Activated naive CD8-positive, alpha-beta T cell treated with anti-CD3 and anti-CD28 coated beads, Interleukin-2, amount 10 ng/mL, durations not matched to agents 7 days and 5 days (primary cell): ENCODE data around the gene RNF208. TPM values are rescaled to one million over a fixed set of nuclear protein-coding genes. Genes with fewer than 3 reads are reported as not detected.
A peak's percentile ranks its signal among the peaks of the same experiment; 100 is the strongest.

Source experiments
- ATAC-seq: fragments of 150-1000 bp; cut with Tn5 transposase; one replicate; pipeline ENCODE4 v1.10.0; 2021; ENCODE audit warnings: low read depth, moderate library complexity
- POLR2A ChIA-PET: fragments of 350-600 bp; sonication (Branson Sonifier 250); formaldehyde crosslinking; loops from one replicate; lab custom pipeline; 2021; ENCODE audit warnings: antibody characterized with exemption; lab: Charles Lee
- DNase-seq: peaks from one replicate; pipeline ENCODE4 v3.0.0; 2021
- H3K27ac Mint-ChIP-seq: one replicate; pipeline ENCODE4 v1.8.0; 2022; ENCODE audit warnings: mild to moderate bottlenecking, mixed read lengths
- H3K27me3 Mint-ChIP-seq: one replicate; pipeline ENCODE4 v1.8.0; 2022; ENCODE audit warnings: mild to moderate bottlenecking, moderate library complexity, mixed read lengths
- H3K36me3 Mint-ChIP-seq: one replicate; pipeline ENCODE4 v1.8.0; 2021; ENCODE audit warnings: mild to moderate bottlenecking, mixed read lengths
- H3K4me1 Mint-ChIP-seq: one replicate; pipeline ENCODE4 v1.8.0; 2021; ENCODE audit warnings: mixed read lengths
- H3K4me3 Mint-ChIP-seq: one replicate; pipeline ENCODE4 v1.8.0; 2022; ENCODE audit warnings: mild to moderate bottlenecking, moderate library complexity, mixed read lengths
- H3K9me3 Mint-ChIP-seq: one replicate; pipeline ENCODE4 v1.8.0; 2021; ENCODE audit warnings: mixed read lengths
- total RNA-seq, 2 experiments: library from RNA; stranded (reverse); gene quantifications; one replicate each; pipeline ENCODE4 v1.2.3, GENCODE V29; 2021

Gene RNF208
- total RNA-seq, 2 experiments from 2014 or later, result 5.0 to 7.2 TPM

DNA sequence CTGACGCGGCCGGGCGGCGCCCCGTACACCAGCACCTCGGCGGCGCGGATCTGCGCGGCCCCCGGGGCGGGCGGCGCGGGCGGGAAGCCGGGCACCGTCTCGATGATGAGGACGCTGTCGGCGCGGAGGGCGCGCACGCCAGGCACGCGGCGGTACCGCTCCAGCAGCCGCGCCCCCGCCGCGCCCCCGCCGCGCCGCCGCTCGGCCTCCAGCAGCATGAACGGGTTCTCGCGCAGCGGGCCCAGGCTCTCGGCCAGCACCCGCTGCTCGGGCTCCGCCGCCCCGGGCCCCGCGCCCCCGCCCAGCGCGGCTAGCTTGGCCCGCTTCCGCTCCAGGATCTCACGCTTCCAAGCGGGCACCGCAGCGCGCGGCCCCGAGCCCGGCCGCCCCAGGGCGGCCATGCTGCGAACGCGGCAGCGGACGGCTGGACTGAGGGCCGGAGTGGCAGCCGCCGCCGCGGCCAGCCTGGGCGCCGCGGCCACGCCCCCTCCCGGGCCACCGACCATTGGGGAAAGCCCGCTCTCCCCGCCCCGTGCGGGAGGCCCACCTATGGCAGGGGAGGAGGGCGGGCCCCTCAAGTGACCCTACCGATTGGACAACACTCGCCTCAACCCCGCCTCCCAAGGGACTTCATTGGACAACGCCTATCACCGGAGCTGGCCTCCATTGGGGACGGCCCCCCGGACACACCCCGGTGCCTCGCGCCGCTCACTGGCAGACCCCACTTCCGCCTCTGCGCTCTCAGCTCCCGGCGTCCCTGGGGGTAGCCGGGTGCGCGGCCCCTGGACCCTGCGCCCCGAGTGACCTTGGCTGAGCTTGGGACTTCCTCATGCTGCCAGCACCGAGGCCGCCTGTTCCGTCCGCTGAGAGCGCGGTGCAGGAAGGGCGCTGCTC lies 21.5 kb downstream of the RNF208 start, which contains the start of gene TPRN:
Gene TPRN, minus strand, starts transcription at position 431 of the 894 bp plus-strand sequence. Its CDS starts 30 bp downstream, at position 401.
- H3K9me3 Mint-ChIP-seq, result no peaks in the 10 kb centered on the region
- peak; percentile 95 for DNase-seq
- H3K4me1 Mint-ChIP-seq, result peaks cover 20% of the 10 kb centered on the region
- ATAC-seq, result peak; percentile 95
- H3K36me3 Mint-ChIP-seq, result no peaks in the 10 kb centered on the region
- peak within 1 kb of the TSS; percentile 84 for H3K4me3 Mint-ChIP-seq
- no peaks in the 10 kb centered on the region for H3K27me3 Mint-ChIP-seq
- peak within 1 kb of the TSS; percentile 86 for H3K27ac Mint-ChIP-seq
- POLR2A ChIA-PET, result interaction anchor here (0.6 to 3.5 kb wide), 21 partner anchors 8 to 473 kb away, joined by 3 to 42 read pairs (median 5); partner anchors contain the start of genes ANAPC2, CYSRT1, DPP7 and MAN1B1

DNA sequence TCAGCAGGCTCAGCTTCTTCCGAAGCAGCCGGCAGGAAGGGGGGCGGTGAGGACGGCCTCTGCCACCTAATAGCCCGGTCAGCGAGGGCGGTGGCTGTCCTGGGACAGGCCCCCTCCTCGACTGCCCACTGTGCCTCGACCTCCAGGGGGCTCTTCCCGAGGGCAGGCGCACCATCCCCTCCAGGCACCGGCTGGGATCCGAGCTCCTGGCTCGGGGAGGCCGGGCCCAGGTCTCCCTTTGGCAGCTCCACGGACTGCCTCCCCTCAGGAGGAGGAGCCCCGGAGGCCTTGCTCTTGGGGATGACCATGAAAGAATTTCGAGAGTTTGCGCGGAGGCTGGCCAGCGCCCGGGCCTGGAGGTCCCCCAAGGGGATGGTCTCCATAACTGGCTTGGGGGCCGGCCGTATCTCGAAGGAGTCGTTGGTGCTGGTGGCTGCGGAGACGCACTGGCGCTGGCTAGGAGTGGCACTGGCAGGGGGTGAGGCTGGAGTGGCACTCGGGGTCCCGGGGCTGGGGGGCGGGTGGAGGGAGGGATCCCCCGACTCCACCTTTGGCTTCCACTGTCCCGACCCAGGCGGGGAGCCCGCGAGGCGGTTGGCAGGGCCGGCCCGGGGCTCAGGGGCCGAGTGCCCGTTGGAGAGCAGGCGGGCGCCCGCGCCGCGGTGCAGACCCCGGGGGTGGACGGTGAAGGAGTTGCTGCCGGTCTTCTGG lies 22.5 kb downstream of the RNF208 start:
- ATAC-seq (no peak), DNase-seq (no peak)
- no peaks in the 10 kb centered on the region for H3K9me3 Mint-ChIP-seq
- peaks cover 18% of the 10 kb centered on the region for H3K4me1 Mint-ChIP-seq
- H3K27me3 Mint-ChIP-seq, result no peaks in the 10 kb centered on the region
- H3K4me3 Mint-ChIP-seq, result peak overlapping the region; percentile 78
- POLR2A ChIA-PET, result interaction anchor here (1.2 kb wide), 1 partner anchor 11 kb away, joined by 10 read pairs; no protein-coding TSS in a partner anchor
- no peaks in the 10 kb centered on the region for H3K36me3 Mint-ChIP-seq
- peak overlapping the region; percentile 51 for H3K27ac Mint-ChIP-seq

DNA sequence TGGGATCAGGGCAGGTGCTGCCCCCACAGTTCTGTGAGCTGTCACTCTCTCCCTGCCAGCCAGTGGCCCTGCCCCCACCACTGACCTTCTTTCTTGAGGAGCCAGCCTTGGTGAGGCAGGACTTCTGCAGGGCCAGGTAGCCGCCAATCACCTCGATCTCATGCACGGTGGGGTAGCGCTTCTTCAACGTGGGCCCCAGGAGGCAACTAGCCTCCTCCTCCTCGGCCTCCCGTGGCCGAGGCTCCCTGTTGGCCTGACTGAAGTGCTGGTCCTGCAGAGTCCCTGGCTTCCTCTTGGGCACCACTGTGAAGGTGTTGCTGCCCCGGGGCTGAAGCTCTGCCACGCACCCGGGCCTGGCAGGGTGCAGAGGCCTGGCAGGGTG lies 23.1 kb downstream of the RNF208 start:
- Mint-ChIP-seq H3K4me3 (no peak overlapping the region), H3K27ac (no peak overlapping the region), H3K9me3 (no peaks in the 10 kb centered on the region), H3K36me3 (no peaks in the 10 kb centered on the region), H3K4me1 (peaks cover 12% of the 10 kb centered on the region), H3K27me3 (no peaks in the 10 kb centered on the region)
- DNase-seq, result no peak
- POLR2A ChIA-PET, result interaction anchor here (0.6 to 1.5 kb wide), 3 partner anchors 10 to 61 kb away, joined by 3 to 10 read pairs (median 4); partner anchors contain the start of gene TUBB4B
- no peak for ATAC-seq

DNA sequence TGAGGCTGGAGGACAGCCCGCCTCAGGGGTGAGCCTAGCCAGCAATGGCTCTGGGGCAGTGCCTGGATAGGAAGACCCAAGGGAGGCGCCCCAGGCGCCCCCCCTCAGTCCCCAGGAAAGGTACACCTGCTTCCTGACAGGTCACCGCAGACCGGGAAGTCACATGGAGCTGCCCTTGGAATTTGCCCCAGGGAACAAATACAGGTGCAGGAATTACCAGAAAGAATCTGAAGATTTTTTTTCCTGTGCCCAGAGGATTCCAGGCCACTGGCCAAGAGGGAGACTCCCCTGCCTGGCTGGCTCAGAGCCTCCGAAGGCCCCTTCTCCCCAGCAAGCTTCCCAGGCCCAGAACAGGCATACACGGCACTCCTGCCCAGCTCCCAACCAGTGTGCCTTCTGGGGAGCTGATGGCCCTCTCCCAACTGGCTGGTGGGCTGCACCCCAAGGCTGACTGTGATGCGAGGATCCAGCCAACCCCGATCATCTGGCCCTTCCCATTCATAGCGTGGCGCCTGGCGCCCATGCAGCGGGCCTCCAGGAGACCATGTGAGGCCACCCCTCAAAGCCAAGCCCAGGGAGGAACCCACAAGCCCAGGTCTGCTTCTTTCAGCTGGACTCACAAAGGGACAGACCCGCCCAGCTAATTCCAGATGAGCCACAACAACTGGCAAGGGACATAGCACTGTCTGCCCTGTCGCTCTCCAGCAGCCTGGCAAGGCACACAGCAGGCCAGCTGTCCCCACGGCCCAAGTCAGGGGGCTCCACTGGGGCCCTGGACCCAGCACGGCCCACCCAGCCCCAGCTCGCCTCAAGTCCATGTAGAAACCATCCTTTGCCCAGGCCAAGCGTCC lies 23.8 kb downstream of the RNF208 start:
- no peak overlapping the region for H3K27ac Mint-ChIP-seq
- H3K4me3 Mint-ChIP-seq, result no peak overlapping the region
- H3K36me3 Mint-ChIP-seq, result no peaks in the 10 kb centered on the region
- ATAC-seq (no peak), DNase-seq (no peak)
- no peaks in the 10 kb centered on the region for H3K9me3 Mint-ChIP-seq
- H3K27me3 Mint-ChIP-seq, result no peaks in the 10 kb centered on the region
- POLR2A ChIA-PET, result interaction anchor here (0.6 to 1.5 kb wide), 3 partner anchors 9 to 61 kb away, joined by 3 to 10 read pairs (median 4); partner anchors contain the start of gene TUBB4B
- peaks cover 10% of the 10 kb centered on the region for H3K4me1 Mint-ChIP-seq

DNA sequence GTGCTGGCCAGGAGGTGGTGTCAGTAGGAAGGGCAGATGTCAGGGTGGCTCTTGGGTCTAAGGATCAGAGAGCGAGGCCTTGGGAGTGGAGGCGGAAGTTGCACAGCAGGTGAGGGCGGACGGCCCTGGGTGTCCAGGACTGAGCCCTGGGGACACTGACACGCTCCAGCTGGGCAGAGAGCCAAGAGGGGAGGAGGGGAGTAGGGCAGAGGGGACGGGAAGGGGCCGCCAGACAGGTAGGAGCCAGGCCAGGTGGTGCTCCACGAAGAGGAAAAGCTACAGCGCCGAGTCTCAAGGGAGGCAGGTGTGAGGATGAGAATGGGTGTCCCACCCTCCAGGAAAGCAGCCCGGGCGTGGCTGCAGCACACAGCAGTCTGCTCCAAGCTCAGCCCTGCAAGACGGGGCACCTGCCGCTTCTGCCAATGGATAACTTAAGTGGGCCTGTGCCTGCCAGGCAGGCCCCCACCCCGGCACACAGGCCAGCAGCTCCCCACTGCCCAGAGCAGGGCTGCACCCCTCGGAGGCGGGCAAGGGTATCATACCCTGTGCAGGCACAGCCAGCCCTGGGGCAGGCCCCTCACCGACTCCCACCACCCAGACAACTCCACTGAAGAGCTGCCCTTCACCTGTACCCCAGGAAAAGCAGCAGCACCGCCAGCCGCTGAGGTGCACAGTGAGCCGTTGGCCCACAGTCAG lies 26.4 kb downstream of the RNF208 start:
- Mint-ChIP-seq H3K4me3 (no peak overlapping the region), H3K27me3 (no peaks in the 10 kb centered on the region), H3K36me3 (no peaks in the 10 kb centered on the region), H3K4me1 (peaks cover 2% of the 10 kb centered on the region), H3K27ac (peak overlapping the region; percentile 25), H3K9me3 (no peaks in the 10 kb centered on the region)
- ATAC-seq, result no peak
- no peak for DNase-seq
- POLR2A ChIA-PET, result interaction anchor here (0.7 to 2.0 kb wide), 3 partner anchors 10 to 58 kb away, joined by 3 to 7 read pairs (median 5); partner anchors contain the start of genes NDOR1, TMEM203 and TUBB4B

DNA sequence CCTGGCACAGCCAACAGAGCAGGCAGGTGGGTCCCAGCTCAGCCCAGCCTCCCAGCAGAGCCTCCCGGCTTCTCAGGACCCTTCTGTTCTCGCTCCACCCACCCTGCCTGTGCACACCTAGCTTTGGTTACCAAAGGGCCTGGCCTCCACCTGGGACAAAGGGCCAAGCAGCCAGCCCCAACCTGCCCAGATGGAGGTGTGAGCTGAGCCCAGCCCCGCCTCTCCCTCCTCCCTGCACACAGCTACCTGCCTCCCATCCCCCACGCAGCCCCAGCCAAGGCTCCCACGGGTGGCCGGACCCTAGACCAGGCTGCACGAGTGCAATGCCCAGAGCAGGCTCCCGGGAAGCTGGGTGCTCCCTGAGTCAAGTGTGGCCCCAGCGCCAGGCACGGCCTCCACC lies 27.1 kb downstream of the RNF208 start:
- H3K4me3 Mint-ChIP-seq, result no peak overlapping the region

DNA sequence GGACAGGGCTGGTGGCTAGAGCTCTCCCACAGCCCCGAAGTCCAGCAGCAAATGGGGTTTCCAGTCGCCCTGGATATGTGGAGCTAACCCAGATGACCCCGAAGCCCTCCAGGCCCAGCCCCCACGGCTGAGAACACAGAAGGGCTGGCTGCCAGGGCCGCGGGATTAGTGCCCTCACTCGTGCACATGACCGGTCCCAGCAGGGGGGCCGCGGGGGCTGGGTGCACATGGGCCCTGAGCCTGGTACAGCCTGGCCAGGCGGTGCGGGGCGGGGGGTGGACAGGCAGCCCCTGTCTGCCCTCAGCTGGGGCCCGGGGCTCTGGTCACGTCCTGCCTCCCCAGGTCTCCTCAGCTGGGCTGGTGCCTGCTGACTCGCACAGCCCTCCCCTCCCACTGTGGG lies 27.7 kb downstream of the RNF208 start:
- Mint-ChIP-seq H3K27ac (no peak overlapping the region), H3K4me1 (peaks cover 3% of the 10 kb centered on the region), H3K36me3 (no peaks in the 10 kb centered on the region), H3K27me3 (no peaks in the 10 kb centered on the region), H3K4me3 (no peak overlapping the region), H3K9me3 (no peaks in the 10 kb centered on the region)
- POLR2A ChIA-PET, result interaction anchor here (2.0 kb wide), 1 partner anchor 47 kb away, joined by 7 read pairs; the partner anchor contains the start of gene TUBB4B
- ATAC-seq, result no peak
- no peak for DNase-seq

More for the DNA sequence above, 27.1 kb downstream of the RNF208 start:
- Mint-ChIP-seq H3K9me3 (no peaks in the 10 kb centered on the region), H3K36me3 (no peaks in the 10 kb centered on the region), H3K4me1 (peaks cover 2% of the 10 kb centered on the region), H3K27me3 (no peaks in the 10 kb centered on the region), H3K27ac (no peak overlapping the region)
- no peak for DNase-seq
- ATAC-seq, result no peak
- POLR2A ChIA-PET, result interaction anchor here (0.7 to 2.0 kb wide), 2 partner anchors 10 to 46 kb away, joined by 5 to 7 read pairs; partner anchors contain the start of genes NDOR1, TMEM203 and TUBB4B

DNA sequence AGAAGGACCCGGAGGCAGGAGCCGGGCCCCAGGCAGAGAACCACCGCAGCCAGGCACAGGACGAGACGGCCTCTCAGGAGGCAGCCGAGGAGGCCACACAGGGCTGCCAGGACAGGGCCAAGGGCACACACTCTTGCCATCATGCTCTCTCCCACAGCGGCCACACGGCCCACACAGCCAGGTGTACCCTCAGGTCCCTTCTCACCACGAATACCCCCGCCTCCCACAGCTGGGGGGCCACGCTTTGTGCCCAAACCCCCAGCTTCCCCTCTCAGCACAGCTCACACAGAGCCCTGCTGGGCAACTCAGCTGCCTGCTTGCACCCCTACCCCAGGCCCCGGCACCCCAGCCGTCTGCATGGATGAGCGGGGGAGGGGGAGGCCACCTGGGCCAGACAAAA lies 28.3 kb downstream of the RNF208 start:
- no peak for DNase-seq
- no peaks in the 10 kb centered on the region for H3K9me3 Mint-ChIP-seq
- ATAC-seq, result no peak
- no peak overlapping the region for H3K4me3 Mint-ChIP-seq
- peaks cover 2% of the 10 kb centered on the region for H3K36me3 Mint-ChIP-seq
- H3K27me3 Mint-ChIP-seq, result no peaks in the 10 kb centered on the region
- H3K27ac Mint-ChIP-seq, result no peak overlapping the region
- H3K4me1 Mint-ChIP-seq, result peaks cover 7% of the 10 kb centered on the region
- POLR2A ChIA-PET, result interaction anchor here (0.6 kb wide), 1 partner anchor 493 kb away, joined by 3 read pairs; no protein-coding TSS in a partner anchor

DNA sequence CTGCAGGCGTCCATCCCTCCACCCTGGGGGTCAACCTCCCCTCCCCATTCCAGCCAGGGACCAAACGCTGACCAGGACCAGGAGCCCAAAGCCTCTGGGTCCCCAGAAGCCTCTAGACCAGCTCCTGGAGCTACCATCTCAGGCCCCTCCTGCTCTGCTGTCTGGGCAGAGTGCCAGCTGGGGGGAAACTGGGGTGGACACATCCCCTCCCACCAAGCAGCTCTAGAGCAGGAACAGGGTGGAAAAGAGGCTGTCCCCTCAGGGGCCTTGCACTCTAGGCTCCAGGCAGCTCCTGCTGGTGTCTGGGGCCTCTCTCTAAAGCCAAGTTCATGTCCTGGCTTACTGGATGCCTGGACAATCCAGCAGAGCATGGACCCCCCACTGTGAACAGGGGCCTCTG lies 29.2 kb downstream of the RNF208 start:
- POLR2A ChIA-PET, result interaction anchor here (0.6 to 1.4 kb wide), 2 partner anchors 8 to 492 kb away, joined by 3 to 5 read pairs; partner anchors contain the start of gene TPRN
- no peak overlapping the region for H3K27ac Mint-ChIP-seq
- ATAC-seq (no peak), DNase-seq (no peak)
- peaks cover 7% of the 10 kb centered on the region for H3K4me1 Mint-ChIP-seq
- H3K36me3 Mint-ChIP-seq, result peaks cover 2% of the 10 kb centered on the region
- H3K9me3 Mint-ChIP-seq, result no peaks in the 10 kb centered on the region
- H3K4me3 Mint-ChIP-seq, result no peak overlapping the region
- H3K27me3 Mint-ChIP-seq, result no peaks in the 10 kb centered on the region

DNA sequence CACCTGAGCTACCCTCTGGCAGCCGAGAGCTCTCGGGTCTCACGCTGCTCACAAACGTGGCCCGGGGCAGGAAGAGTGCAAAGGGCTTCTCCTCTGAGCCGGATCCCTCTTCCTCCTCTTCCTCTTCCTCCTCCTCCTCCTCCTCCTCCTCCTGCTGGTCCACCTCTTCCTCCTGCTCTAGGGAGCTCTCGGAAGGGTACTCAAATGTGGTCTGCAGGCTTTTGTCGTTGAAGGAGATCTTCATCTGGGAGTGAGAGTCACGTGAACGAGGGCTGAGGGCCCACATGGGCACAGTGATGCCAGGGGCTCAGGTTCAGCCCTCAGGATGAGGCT lies 29.6 kb downstream of the RNF208 start:
- Mint-ChIP-seq H3K4me1 (peaks cover 10% of the 10 kb centered on the region), H3K36me3 (peaks cover 2% of the 10 kb centered on the region), H3K27ac (no peak overlapping the region), H3K4me3 (no peak overlapping the region), H3K27me3 (no peaks in the 10 kb centered on the region), H3K9me3 (no peaks in the 10 kb centered on the region)
- POLR2A ChIA-PET, result interaction anchor here (1.4 kb wide), 1 partner anchor 8 kb away, joined by 5 read pairs; the partner anchor contains the start of gene TPRN
- ATAC-seq (no peak), DNase-seq (no peak)

DNA sequence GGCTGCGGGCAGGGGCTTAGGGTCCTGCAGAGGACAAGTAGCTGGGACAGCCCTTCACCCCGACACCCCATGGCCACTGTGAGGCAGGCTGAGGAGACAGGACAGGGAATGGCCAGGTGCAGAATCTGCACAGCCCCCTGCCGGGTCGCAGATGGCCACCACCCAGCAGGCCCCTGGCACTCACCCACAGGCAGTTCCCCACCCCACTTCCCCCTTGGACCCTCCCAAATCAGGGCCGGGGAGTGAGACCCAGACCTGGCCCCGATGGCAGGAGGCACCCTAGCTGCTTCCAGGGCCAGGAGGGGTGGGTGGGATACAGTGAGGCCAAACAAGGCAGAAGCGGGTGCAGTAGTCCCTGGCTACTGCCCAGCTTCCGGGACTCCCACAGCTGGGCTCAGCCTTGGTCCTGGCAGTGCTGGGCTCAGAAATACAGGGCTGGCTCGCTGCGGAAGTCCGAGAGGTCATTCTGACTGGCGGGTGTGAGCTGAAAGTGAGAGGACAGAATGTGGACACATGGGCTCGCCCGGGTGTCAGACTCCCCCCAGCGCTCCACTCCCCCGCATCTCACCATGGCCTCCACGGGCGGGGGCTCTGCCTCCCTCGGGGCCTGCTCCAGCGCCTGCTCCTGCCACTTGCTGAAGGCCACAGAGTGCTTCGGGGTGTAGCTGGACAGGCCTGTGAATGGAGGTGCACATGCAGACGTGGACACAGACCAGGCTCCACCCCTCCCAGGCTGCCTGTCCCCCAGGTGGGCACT lies 30.2 kb downstream of the RNF208 start:
- DNase-seq (no peak), ATAC-seq (no peak)
- Mint-ChIP-seq H3K4me1 (peaks cover 14% of the 10 kb centered on the region), H3K4me3 (no peak overlapping the region), H3K36me3 (peaks cover 2% of the 10 kb centered on the region), H3K27ac (no peak overlapping the region), H3K27me3 (no peaks in the 10 kb centered on the region), H3K9me3 (no peaks in the 10 kb centered on the region)
- POLR2A ChIA-PET, result interaction anchor here (1.4 kb wide), 1 partner anchor 9 kb away, joined by 5 read pairs; the partner anchor contains the start of gene TPRN
